Measurements from ENCODE around the gene RXFP4. TPM values are rescaled to one million over a fixed set of nuclear protein-coding genes. Genes with fewer than 3 reads are reported as not detected.
A peak's percentile ranks its signal among the peaks of the same experiment; 100 is the strongest.
"Not testable (repeated sequence)": the region's sequence is repeated elsewhere in the genome, so short reads cannot be mapped to it uniquely, and the experiment has no call there.

RXFP4 gene
- total RNA-seq, 1 donor from 2014 or later = not detected

- H3K27ac Mint-ChIP-seq (ENCODE audit: unreplicated experiment) = peak overlapping the region; percentile 86
- no peaks in the 10 kb centered on the region for H3K9me3 Mint-ChIP-seq (ENCODE audit: unreplicated experiment)
- H3K4me3 Mint-ChIP-seq (ENCODE audit: unreplicated experiment) = peak overlapping the region; percentile 85
These were observed 40.0 kb downstream of the RXFP4 start for GRCh38 chr1:155981266-155982088.

DNA sequence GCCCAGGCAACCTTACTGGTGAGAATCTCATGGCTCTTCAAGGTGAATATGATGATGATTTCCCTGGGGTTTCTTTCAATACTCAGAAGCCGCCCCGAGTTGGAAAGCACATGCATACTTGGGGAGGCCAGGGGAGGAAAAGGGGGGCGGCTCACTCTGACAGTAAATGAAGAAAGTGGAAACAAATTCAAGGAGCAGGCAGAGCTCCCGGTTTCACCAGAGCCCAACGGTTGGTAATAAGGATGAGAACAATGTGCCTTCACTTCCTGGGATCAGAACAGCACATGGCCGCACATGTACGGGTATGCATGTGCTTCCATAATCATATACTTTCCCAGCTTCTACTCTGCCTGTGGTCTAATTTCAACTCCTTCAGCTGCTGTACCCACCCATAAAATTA lies 40.7 kb downstream of the RXFP4 start:
- Mint-ChIP-seq H3K4me1 (ENCODE audit: unreplicated experiment) (peaks cover 60% of the 10 kb centered on the region), H3K27ac (ENCODE audit: unreplicated experiment) (peak overlapping the region; percentile 86), H3K36me3 (ENCODE audit: low read depth, unreplicated experiment) (peaks cover 4% of the 10 kb centered on the region), H3K4me3 (ENCODE audit: unreplicated experiment) (no peak overlapping the region), H3K27me3 (ENCODE audit: unreplicated experiment) (peaks cover 12% of the 10 kb centered on the region), H3K9me3 (ENCODE audit: unreplicated experiment) (no peaks in the 10 kb centered on the region)
- DNase-seq (ENCODE audit: low spot score) = no peak
- TF ChIP-seq, protein P1, sequence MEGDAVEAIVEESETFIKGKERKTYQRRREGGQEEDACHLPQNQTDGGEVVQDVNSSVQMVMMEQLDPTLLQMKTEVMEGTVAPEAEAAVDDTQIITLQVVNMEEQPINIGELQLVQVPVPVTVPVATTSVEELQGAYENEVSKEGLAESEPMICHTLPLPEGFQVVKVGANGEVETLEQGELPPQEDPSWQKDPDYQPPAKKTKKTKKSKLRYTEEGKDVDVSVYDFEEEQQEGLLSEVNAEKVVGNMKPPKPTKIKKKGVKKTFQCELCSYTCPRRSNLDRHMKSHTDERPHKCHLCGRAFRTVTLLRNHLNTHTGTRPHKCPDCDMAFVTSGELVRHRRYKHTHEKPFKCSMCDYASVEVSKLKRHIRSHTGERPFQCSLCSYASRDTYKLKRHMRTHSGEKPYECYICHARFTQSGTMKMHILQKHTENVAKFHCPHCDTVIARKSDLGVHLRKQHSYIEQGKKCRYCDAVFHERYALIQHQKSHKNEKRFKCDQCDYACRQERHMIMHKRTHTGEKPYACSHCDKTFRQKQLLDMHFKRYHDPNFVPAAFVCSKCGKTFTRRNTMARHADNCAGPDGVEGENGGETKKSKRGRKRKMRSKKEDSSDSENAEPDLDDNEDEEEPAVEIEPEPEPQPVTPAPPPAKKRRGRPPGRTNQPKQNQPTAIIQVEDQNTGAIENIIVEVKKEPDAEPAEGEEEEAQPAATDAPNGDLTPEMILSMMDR (IDR thresholded peaks at IDR 0.05; ENCODE audit: unreplicated experiment) = no peak

More at GRCh38 chr1:155981266-155982088, 40.0 kb downstream of the RXFP4 start:
- TF ChIP-seq, protein P1 (IDR thresholded peaks at IDR 0.05; ENCODE audit: unreplicated experiment) = no peak
- peaks cover 66% of the 10 kb centered on the region for H3K4me1 Mint-ChIP-seq (ENCODE audit: unreplicated experiment)
- no peak for DNase-seq (ENCODE audit: low spot score)
- peaks cover 7% of the 10 kb centered on the region for H3K36me3 Mint-ChIP-seq (ENCODE audit: low read depth, unreplicated experiment)
- peaks cover 15% of the 10 kb centered on the region for H3K27me3 Mint-ChIP-seq (ENCODE audit: unreplicated experiment)

DNA sequence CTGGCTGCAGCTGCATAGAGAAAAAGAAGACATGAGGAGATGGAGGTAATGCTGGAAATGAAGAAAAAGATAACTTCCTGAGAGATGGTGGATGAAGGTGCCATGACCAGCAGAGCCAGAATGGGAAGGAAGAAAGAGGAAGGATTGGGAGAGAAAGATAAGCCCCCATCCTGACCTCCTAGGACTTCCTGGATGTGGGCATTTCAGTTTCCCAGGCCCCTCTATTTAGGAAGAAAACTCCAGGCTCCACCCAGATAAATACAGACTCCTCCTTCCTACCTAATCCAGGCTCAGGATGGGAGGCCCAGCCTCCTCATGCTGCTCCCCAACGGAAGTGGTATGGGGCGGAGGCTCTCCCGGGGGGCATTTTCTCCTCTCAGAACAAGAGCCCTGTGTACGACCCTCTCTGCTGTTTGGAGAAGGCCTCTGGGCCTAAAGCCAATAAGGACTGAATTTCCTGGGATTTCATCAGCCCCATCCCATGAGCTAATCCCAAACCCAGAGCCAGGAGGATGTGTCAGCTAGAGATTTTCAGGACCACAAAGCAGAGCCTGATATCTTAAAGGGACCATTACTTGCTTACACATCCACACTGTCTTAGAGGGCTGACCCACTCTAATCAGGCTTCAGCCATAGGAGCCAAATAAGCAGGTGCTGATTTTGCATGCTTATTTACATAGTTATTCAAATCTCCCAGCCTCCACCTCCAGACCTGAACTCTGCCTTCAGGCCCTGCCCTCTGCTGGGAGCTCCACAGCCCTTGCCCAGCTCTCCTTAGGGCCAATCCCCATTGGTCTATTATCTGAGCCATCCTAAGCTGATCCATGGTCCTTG lies 42.0 kb downstream of the RXFP4 start:
- Mint-ChIP-seq H3K36me3 (ENCODE audit: low read depth, unreplicated experiment) (no peaks in the 10 kb centered on the region), H3K27me3 (ENCODE audit: unreplicated experiment) (peaks cover 7% of the 10 kb centered on the region), H3K9me3 (ENCODE audit: unreplicated experiment) (no peaks in the 10 kb centered on the region), H3K4me1 (ENCODE audit: unreplicated experiment) (peaks cover 54% of the 10 kb centered on the region), H3K27ac (ENCODE audit: unreplicated experiment) (no peak overlapping the region), H3K4me3 (ENCODE audit: unreplicated experiment) (no peak overlapping the region)
- TF ChIP-seq, protein P1 (IDR thresholded peaks at IDR 0.05; ENCODE audit: unreplicated experiment) = no peak
- no peak for DNase-seq (ENCODE audit: low spot score)

- Mint-ChIP-seq H3K36me3 (ENCODE audit: low read depth, unreplicated experiment) (peaks cover 4% of the 10 kb centered on the region), H3K4me3 (ENCODE audit: unreplicated experiment) (no peak overlapping the region), H3K27ac (ENCODE audit: unreplicated experiment) (no peak overlapping the region), H3K9me3 (ENCODE audit: unreplicated experiment) (no peaks in the 10 kb centered on the region), H3K27me3 (ENCODE audit: unreplicated experiment) (peaks cover 7% of the 10 kb centered on the region), H3K4me1 (ENCODE audit: unreplicated experiment) (peaks cover 55% of the 10 kb centered on the region)
- DNase-seq (ENCODE audit: low spot score) = no peak
- TF ChIP-seq, protein P1 (IDR thresholded peaks at IDR 0.05; ENCODE audit: unreplicated experiment) = no peak
These were observed 42.9 kb downstream of the RXFP4 start for GRCh38 chr1:155984341-155984740.

GRCh38 chr1:155984903-155985645 lies 43.6 kb downstream of the RXFP4 start:
- H3K4me3 Mint-ChIP-seq (ENCODE audit: unreplicated experiment); H3K27ac Mint-ChIP-seq (ENCODE audit: unreplicated experiment); H3K27me3 Mint-ChIP-seq (ENCODE audit: unreplicated experiment); H3K36me3 Mint-ChIP-seq (ENCODE audit: low read depth, unreplicated experiment); H3K9me3 Mint-ChIP-seq (ENCODE audit: unreplicated experiment); DNase-seq (ENCODE audit: low spot score): not testable (repeated sequence)
- peaks cover 50% of the 10 kb centered on the region for H3K4me1 Mint-ChIP-seq (ENCODE audit: unreplicated experiment)
